Heart right ventricle (tissue), 16 donors: ENCODE data around the gene MFN2. TPM values are rescaled to one million over a fixed set of nuclear protein-coding genes. Genes with fewer than 3 reads are reported as not detected.

ENCODE experiments used
- ATAC-seq, 8 donors: fragments of 200-7000 bp; cut with Tn5 transposase; one replicate each; pipeline ENCODE4 v1.9.1; 2020; ENCODE audit warnings: mild to moderate bottlenecking in 8 of 8, moderate library complexity in 8 of 8, moderate number of reproducible peaks in 1 of 8
- DNase-seq, 2 donors: peaks; one replicate each; pipeline ENCODE4 v3.0.0-alpha.2; 2020
- H3K27ac ChIP-seq, 10 donors: fragments of 200-600 bp; sonication (generic) in 2 of 10; one replicate each; pipeline versions ENCODE4 v1.5.0 to v1.8.0; 2020 to 2022; ENCODE audit warnings: mild to moderate bottlenecking in 3 of 10
- H3K27me3 ChIP-seq, 7 donors: fragments of 200-600 bp; one replicate each; pipeline ENCODE4 v1.8.0; 2021 to 2022; ENCODE audit warnings: mild to moderate bottlenecking in 2 of 7
- H3K36me3 ChIP-seq, 9 donors: fragments of 200-600 bp; sonication (generic) in 1 of 9; one replicate each; pipeline versions ENCODE4 v1.5.0 to v1.8.0; 2020 to 2022; ENCODE audit warnings: mild to moderate bottlenecking in 2 of 9
- H3K4me1 ChIP-seq, 9 donors: fragments of 200-600 bp; sonication (generic) in 1 of 9; one replicate each; pipeline versions ENCODE4 v1.5.0 to v1.8.0; 2020 to 2022; ENCODE audit warnings: mild to moderate bottlenecking in 4 of 9
- H3K4me3 ChIP-seq, 10 donors: fragments of 200-600 bp; sonication (generic) in 2 of 10; one replicate each; pipeline versions ENCODE4 v1.5.0 to v1.8.0; 2020 to 2022; ENCODE audit warnings: mild to moderate bottlenecking in 7 of 10, moderate library complexity in 2 of 10
- H3K9me3 ChIP-seq, 11 donors: fragments of 200-600 bp in 10 of 11; sonication (generic) in 2 of 11; one replicate each; pipeline versions ENCODE4 v1.5.0 to v1.8.0; 2013 to 2022; ENCODE audit warnings: mild to moderate bottlenecking in 2 of 11, control low read depth in 1 of 11, moderate library complexity in 1 of 11
- CTCF ChIP-seq, 9 donors: fragments of 200-600 bp; sonication (generic) in 2 of 9; IDR thresholded peaks; one replicate each; pipeline versions ENCODE4 v1.5.0 to v1.8.0; 2021 to 2022; ENCODE audit warnings: antibody characterized with exemption in 9 of 9, mild to moderate bottlenecking in 5 of 9, moderate library complexity in 1 of 9
- WGBS, 2 donors: extraction: QIAGEN DNeasy Blood & Tissue Kit; methylation state at CpG; one replicate each; pipeline ENCODE4 v1.1.7; 2013; ENCODE audit warnings: inconsistent platforms in 1 of 2; 5-methylcytosine and 5-hydroxymethylcytosine counted together
- intact Hi-C, 10 donors: fragments of 100-400 bp; cut with DNase I; formaldehyde crosslinking; loops; one replicate each; pipeline versions ENCODE4 v1.11.1 to v1.14.2; 2022
- polyA plus RNA-seq, 2 donors: library from polyadenylated mRNA; stranded (reverse); fragments of 200-250 nt; gene quantifications; one replicate each; pipeline ENCODE4 v1.2.3, GENCODE V29; 2013
- total RNA-seq, 10 donors: library from RNA; stranded (reverse); fragmentation: NEBNext Ultra II Directional in 3 of 10; extraction: Animal tissue kit (Norgen Biotek cat#: 25700) in 3 of 10; gene quantifications; one replicate each; pipeline versions ENCODE4 v1.2.1 to v1.2.4, GENCODE V29; 2021 to 2023
- donor health status: Arrhythmogenic right ventricular cardiomyopathy.
- donor health status: ischemic (EF 13 %, LVEDD 7.1; RV severe dilation, severe dysfunction).
- donor health status: healthy with polysubstance abuse.
- donor health status: DM: no; HTN: yes; CAD: no.
- donor health status: DM: no; HTN: no; CAD: no.
- donor health status: ischemic (EF 25% LVEDD 6.9; RV normal size, moderate dysfunction).
- donor health status: ischemic (EF 25% LVEDD 5.7; RV mildly dilated, moderate dysfunction).
- donor health status: healthy.
- donor health status: DM: yes; HTN: yes; CAD: no.
- donor health status: Ischemic cardiomyopathy.
- donor health status: ischemic (EF 35%, LVEDD 5.7; RV mildly dilated, moderate dysfunction).
- donor health status: nonischemic (EF 11% LVEDD 7.7; RV severe dilation, severe dysfunction).
- donor health status: DM: yes; HTN: yes; CAD: no.
- donor health status: PGD.
- donor health status: ischemic (EF 29% LVEDD 5.4; RV normal size, mild dysfunction).
- donor health status: nonischemic (EF 23%, LVEDD 6.1; RV moderate dilation, normal function).

Gene MFN2
- total and polyA plus RNA-seq, 12 donors = 154 to 1,066 (median 738) TPM

GRCh38 chr1:11984121-11984520, 3.9 kb downstream of the MFN2 start:
- intact Hi-C loops = loop anchor here in 2 of 10 donors (5.0 kb wide), 3 partner anchors 47 to 77 kb away; no protein-coding TSS in a partner anchor
- no peak for DNase-seq
- no peaks in the 10 kb centered on the region for H3K9me3 ChIP-seq
- H3K36me3 ChIP-seq = peaks cover 0 to 74% (median 42%) of the 10 kb centered on the region in 9 donors
- no peak for ATAC-seq
- no peak for TF ChIP-seq CTCF (IDR thresholded peaks at IDR 0.05)
- H3K27me3 ChIP-seq = no peaks in the 10 kb centered on the region
- 58 to 74% methylated on average over 5 of the region's 5 CpGs for WGBS, 2 donors
- peak overlapping the region in 5 of 10 donors; percentile 1 to 17 (median 8) for H3K4me3 ChIP-seq
- peaks cover 15 to 88% (median 78%) of the 10 kb centered on the region in 9 donors for H3K4me1 ChIP-seq
- peak overlapping the region; percentile 11 to 100 (median 98) for H3K27ac ChIP-seq

- peaks cover 0 to 79% (median 46%) of the 10 kb centered on the region in 9 donors for H3K36me3 ChIP-seq
- no peaks in the 10 kb centered on the region for H3K9me3 ChIP-seq
- WGBS, 2 donors = 32 to 63% methylated on average over 6 of the region's 6 CpGs
- no peak for TF ChIP-seq CTCF (IDR thresholded peaks at IDR 0.05)
- no peaks in the 10 kb centered on the region for H3K27me3 ChIP-seq
- ATAC-seq (no peak), DNase-seq (no peak)
- intact Hi-C loops = loop anchor here in 2 of 10 donors (5.0 kb wide), 3 partner anchors 47 to 77 kb away; no protein-coding TSS in a partner anchor
- peak overlapping the region in 4 of 10 donors; percentile 6 to 17 (median 8) for H3K4me3 ChIP-seq
- H3K27ac ChIP-seq = peak overlapping the region; percentile 11 to 100 (median 98)
- H3K4me1 ChIP-seq = peaks cover 12 to 87% (median 75%) of the 10 kb centered on the region in 9 donors
These were observed 4.3 kb downstream of the MFN2 start for GRCh38 chr1:11984576-11984975.

- Histone ChIP-seq H3K4me1 (peaks cover 13 to 89% (median 79%) of the 10 kb centered on the region in 9 donors), H3K4me3 (peak overlapping the region in 4 of 10 donors; percentile 6 to 17 (median 8)), H3K36me3 (peaks cover 0 to 85% (median 52%) of the 10 kb centered on the region in 9 donors), H3K27me3 (no peaks in the 10 kb centered on the region), H3K9me3 (no peaks in the 10 kb centered on the region), H3K27ac (peak overlapping the region in 9 of 10 donors; percentile 61 to 100 (median 98))
- intact Hi-C loops = no loop called here
- 60 to 83% methylated on average over 3 of the region's 3 CpGs for WGBS, 2 donors
- no peak for TF ChIP-seq CTCF (IDR thresholded peaks at IDR 0.05)
- ATAC-seq (no peak), DNase-seq (no peak)
These were observed 4.9 kb downstream of the MFN2 start for GRCh38 chr1:11985171-11985570.

GRCh38 chr1:11985851-11986250, 5.6 kb downstream of the MFN2 start:
- intact Hi-C loops = no loop called here
- peaks cover 0 to 92% (median 58%) of the 10 kb centered on the region in 9 donors for H3K36me3 ChIP-seq
- no peak for TF ChIP-seq CTCF (IDR thresholded peaks at IDR 0.05)
- H3K4me1 ChIP-seq = peaks cover 14 to 90% (median 81%) of the 10 kb centered on the region in 9 donors
- no peak for DNase-seq
- no peaks in the 10 kb centered on the region for H3K9me3 ChIP-seq
- H3K4me3 ChIP-seq = no peak overlapping the region
- H3K27me3 ChIP-seq = no peaks in the 10 kb centered on the region
- peak overlapping the region; percentile 4 to 100 (median 98) for H3K27ac ChIP-seq
- no peak for ATAC-seq
- 61 to 63% methylated on average over 7 of the region's 7 CpGs for WGBS, 2 donors
